Tibial nerve (tissue), 4 donors: Measurements from ENCODE around the gene SLC6A8.

Experiments
- EP300 ChIP-seq, 2 donors: sonication (generic); formaldehyde crosslinking; IDR thresholded peaks; one replicate each; pipeline ENCODE4 v1.6.1; 2017; ENCODE audit warnings: antibody characterized with exemption in 2 of 2, mild to moderate bottlenecking in 1 of 2
- POLR2A ChIP-seq, 2 donors: fragments of 450-650 bp; IDR thresholded peaks; one replicate each; pipeline ENCODE4 v1.6.1; 2017; ENCODE audit warnings: antibody characterized with exemption in 2 of 2, mild to moderate bottlenecking in 2 of 2, moderate library complexity in 2 of 2
- TF ChIP-seq, protein P1 (sequence below), 5 experiments: fragments of 200-600 bp in 3 of 5; fragments of 450-650 bp in 2 of 5; sonication (generic) in 3 of 5; IDR thresholded peaks; one replicate each; pipeline ENCODE4 v1.5.1; 2016 to 2019; ENCODE audit warnings: antibody characterized with exemption in 5 of 5, mild to moderate bottlenecking in 3 of 5, moderate library complexity in 2 of 5

DNA sequence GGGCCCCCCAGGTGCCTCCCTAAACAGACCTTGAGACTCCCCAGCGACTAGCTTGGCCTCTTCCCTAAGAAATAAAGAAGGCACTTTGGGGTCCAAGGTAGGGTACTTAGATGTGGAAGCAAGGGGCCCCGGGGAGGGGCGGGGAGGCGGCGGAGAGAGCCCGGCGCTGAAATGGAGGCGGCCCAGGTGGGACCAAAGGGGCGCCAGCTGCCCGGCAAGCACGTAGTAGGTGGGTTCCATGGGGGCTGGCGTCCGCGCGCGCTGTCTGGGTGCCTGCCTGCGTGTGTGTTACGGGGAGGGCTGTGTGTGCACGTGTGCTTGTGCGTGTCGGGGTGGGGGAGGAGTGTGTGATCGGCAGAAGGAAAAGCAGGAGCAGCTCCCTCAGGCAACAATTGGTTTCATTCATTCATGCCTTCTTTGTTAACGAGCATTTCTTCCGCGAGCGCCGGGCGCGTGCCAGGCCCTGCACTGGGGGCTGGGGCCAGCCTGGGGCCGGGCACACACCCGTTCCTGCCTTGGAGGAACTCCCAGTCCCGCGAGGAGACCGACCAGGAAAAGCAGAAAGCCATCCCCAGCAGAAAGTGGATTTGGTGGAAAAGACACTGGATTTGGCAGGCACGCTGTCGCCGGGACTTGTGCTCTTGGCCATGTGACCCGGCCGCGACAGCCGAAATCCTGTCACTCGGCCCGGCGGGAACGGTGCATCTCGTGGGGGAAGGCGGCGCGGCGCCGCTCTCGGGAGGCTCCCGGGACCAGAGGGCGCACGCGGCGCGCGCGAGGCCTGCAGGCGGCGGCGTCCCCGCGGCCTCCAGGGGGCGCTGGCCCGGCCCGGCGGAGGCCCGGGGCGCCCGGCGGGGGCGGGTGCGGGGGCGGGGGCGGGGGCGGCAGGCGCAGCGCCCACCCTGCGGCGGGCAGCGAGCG lies 44.0 kb upstream of the SLC6A8 start:
- TF ChIP-seq, protein P1, sequence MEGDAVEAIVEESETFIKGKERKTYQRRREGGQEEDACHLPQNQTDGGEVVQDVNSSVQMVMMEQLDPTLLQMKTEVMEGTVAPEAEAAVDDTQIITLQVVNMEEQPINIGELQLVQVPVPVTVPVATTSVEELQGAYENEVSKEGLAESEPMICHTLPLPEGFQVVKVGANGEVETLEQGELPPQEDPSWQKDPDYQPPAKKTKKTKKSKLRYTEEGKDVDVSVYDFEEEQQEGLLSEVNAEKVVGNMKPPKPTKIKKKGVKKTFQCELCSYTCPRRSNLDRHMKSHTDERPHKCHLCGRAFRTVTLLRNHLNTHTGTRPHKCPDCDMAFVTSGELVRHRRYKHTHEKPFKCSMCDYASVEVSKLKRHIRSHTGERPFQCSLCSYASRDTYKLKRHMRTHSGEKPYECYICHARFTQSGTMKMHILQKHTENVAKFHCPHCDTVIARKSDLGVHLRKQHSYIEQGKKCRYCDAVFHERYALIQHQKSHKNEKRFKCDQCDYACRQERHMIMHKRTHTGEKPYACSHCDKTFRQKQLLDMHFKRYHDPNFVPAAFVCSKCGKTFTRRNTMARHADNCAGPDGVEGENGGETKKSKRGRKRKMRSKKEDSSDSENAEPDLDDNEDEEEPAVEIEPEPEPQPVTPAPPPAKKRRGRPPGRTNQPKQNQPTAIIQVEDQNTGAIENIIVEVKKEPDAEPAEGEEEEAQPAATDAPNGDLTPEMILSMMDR (IDR thresholded peaks at IDR 0.05), result no peak
- TF ChIP-seq EP300 (IDR thresholded peaks at IDR 0.05) (no peak), POLR2A (IDR thresholded peaks at IDR 0.05) (no peak)
